Right ventricle myocardium superior (tissue), 1 donor: ENCODE measurements around the gene CHCHD4. TPM values are rescaled to one million over a fixed set of nuclear protein-coding genes. Genes with fewer than 3 reads are reported as not detected.
"Not testable (repeated sequence)": the region's sequence is repeated elsewhere in the genome, so short reads cannot be mapped to it uniquely, and the experiment has no call there.

ENCODE experiments used
- ATAC-seq: fragments of 200-7000 bp; cut with Tn5 transposase; one replicate; pipeline ENCODE4 v1.9.1; 2020; ENCODE audit warnings: mild to moderate bottlenecking; ENCODE audit not compliant: poor library complexity
- DNase-seq: peaks from one replicate; pipeline ENCODE4 v3.0.0-alpha.2; 2020
- intact Hi-C: fragments of 100-400 bp; cut with DNase I; formaldehyde crosslinking; loops from one replicate; pipeline ENCODE4 v1.11.2; 2022
- total RNA-seq: library from RNA; stranded (reverse); fragmentation: NEBNext Ultra II Directional; extraction: Animal tissue kit (Norgen Biotek cat#: 25700); gene quantifications from one replicate; pipeline ENCODE4 v1.2.1, GENCODE V29; 2021
- donor health status: DM: no; HTN: yes; CAD: no; lungs with severe emphysema.

The CHCHD4 gene
- total RNA-seq, 1 donor from 2014 or later = 35.9 TPM

DNA sequence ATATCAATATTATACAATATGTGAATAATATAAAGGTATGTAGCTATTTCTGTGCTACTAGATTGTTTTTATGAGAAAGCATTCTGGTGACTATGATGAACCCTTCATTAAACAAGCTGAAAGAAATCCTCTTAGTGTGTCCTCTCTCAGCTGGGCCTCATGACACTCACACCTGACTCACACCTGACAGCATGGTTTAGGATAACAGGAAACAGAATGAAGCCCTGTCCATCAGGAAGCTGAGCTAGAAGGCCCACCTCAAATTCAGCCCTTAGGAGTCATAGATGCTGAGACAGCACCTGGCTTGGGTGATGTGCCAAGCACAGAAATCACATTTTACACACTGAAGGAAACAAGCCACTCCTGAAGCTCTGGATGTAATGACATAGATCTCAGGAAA, 30.8 kb downstream of the CHCHD4 start:
- ATAC-seq (no peak), DNase-seq (no peak)
- intact Hi-C loops = no loop called here

GRCh38 chr3:14092464-14092863, 32.2 kb downstream of the CHCHD4 start:
- DNase-seq (no peak), ATAC-seq (no peak)
- intact Hi-C loops = no loop called here

DNA sequence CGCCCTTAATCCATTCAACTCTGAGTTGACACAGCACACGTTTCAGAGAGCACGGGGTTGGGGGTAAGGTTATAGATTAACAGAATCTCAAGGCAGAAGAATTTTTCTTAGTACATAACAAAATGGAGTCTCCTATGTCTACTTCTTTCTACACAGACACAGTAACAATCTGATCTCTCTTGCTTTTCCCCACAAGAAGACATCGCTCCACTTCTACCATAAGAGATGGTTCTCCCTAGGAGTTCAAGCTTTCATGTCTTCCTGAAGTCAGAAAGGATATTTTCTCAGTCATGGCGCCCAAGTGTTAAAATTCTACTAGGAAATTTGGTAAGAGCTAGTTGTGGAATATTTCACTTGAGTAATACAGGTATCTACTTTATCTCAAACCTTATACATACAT, 32.7 kb downstream of the CHCHD4 start:
- ATAC-seq, intact Hi-C loops, DNase-seq: not testable (repeated sequence)

DNA sequence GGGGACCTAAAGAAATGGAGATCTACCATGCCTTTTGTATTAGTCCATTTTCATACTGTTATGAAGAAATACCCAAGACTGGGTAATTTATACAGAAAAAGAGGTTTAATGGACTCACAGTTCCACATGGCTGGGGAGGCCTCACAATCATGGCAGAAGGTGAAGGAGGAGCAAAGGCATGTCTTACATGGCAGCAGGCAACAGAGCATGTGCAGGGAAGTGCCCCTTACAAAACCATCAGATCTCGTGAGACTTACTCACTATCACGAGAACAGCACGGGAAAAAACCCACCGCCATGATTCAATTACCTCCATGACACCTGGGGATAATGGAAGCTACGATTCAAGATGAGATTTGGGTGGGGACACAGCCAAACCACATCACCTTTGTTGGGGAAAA, 37.2 kb downstream of the CHCHD4 start:
- ATAC-seq, intact Hi-C loops, DNase-seq: not testable (repeated sequence)

DNA sequence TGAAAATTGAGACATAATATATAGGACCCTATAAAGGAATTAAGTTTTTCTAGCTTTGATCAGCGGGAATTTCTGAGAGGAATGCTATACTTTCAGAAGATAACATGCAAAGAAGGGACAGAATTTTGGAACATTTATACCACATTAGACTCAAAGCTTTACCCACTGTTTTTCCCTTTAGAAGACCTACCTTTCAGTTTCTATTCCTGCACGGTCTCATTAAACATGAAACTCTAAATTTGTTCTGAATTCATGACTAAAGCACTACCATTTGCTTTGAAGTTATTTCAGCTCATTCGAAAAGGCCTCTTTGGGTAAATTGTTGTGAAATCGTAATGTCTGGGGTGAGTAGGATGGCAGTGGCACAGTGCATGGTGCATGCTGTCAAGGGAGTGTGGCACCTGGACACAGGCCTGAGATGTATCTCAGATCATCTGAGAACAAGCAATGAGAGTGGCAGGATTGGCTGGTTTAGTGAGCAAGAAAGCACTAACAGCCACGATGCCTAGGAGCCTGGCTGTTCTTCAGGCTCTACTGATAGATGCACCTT, 42.5 kb downstream of the CHCHD4 start:
- intact Hi-C loops = no loop called here
- DNase-seq = no peak
- ATAC-seq = no peak

DNA sequence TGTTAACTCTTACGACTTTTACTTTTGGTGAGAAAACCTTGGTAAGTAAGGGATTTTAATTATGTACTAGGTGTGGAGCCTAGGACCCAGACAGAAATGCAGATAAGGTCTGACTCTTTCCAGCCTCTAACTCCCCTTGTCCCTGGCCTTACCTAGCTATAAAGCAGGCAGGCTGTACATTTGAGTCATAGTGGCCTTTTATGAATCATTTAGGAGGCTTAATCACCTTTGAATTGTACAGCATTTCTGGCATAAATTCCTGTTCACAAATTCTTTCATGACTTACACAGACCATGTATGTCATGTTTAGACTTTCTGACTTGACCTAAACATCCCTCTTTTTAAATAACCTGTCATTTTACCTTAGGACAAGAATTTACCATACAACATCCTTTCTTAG, 47.4 kb downstream of the CHCHD4 start:
- DNase-seq (no peak), ATAC-seq (no peak)
- intact Hi-C loops = no loop called here

DNA sequence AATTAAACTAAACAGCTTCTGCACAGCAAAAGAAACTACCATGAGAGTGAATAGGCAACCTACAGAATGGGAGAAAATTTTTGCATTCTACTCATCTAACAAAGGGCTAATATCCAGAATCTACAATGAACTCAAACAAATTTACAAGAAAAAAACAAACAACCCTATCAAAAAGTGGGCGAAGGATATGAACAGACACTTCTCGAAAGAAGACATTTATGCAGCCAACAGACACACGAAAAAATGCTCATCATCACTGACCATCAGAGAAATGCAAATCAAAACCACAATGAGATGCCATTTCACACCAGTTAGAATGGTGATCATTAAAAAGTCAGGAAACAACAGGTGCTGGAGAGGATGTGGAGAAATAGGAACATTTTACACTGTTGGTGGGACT, 49.4 kb downstream of the CHCHD4 start:
- intact Hi-C loops, DNase-seq, ATAC-seq: not testable (repeated sequence)

- intact Hi-C loops = no loop called here
- DNase-seq (no peak), ATAC-seq (no peak)
These were observed 59.8 kb downstream of the CHCHD4 start for GRCh38 chr3:14064910-14065309.

DNA sequence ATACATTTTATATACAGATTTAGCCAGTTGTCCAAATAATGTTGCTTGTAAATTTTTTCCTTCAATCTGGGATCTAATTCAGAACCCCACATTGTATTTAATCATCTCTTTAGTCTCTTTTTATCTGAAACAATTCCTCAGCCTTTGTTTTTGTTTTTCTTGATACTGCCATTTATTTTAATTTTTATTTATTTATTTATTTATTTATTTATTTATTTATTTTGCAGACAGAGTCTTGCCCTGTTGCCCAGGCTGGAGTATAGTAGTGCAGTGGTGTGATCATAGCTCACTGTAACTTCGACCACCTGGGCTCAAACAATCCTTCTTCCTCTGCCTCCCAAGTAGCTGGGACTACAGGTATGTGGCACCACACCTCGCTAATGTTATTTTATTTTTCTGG, 61.5 kb downstream of the CHCHD4 start:
- intact Hi-C loops = no loop called here
- DNase-seq = no peak
- no peak for ATAC-seq

Other genes starting within 250 kb of the CHCHD4 start
- gene WNT7A, start 244.8 kb downstream of the CHCHD4 start, total RNA-seq = not detected
- 32.1 TPM for gene TMEM43, start 182 bp upstream of the CHCHD4 start, total RNA-seq
- 7.7 TPM for gene XPC, start 53.7 kb upstream of the CHCHD4 start, total RNA-seq
- gene LSM3, start 53.9 kb upstream of the CHCHD4 start, total RNA-seq = 16.8 TPM